K562 (cell line): ENCODE measurements around the gene PPP1R13B. TPM values are rescaled to one million over a fixed set of nuclear protein-coding genes. Genes with fewer than 3 reads are reported as not detected.

Experiments
- ATAC-seq: fragments of 200-7000 bp; cut with Tn5 transposase; 3 replicates; pipeline ENCODE4 v1.9.1; 2020; ENCODE audit warnings: moderate library complexity
- BruUV-seq: library from RNA; stranded (reverse); fragments of 400-500 nt; replicated peaks from 2 replicates; lab custom pipeline; 2021; lab: Mats Ljungman, UMichigan
- CTCF ChIA-PET: fragments of 300-600 bp; formaldehyde crosslinking; extraction: SDS; loops from one replicate; lab custom pipeline; 2021; ENCODE audit warnings: low intra/inter-chr PET ratio; lab: Yijun Ruan, JAX
- POLR2A ChIA-PET: fragments of 300-600, 350-650 bp; sonication (Branson Sonifier 250); formaldehyde crosslinking; extraction: SDS; loops from one replicate; lab custom pipeline; 2021; ENCODE audit warnings: antibody characterized with exemption, inconsistent platforms; lab: Yijun Ruan, JAX
- DNase-seq, 4 experiments: peaks; one replicate each; pipeline versions ENCODE4 v3.0.0 to v3.0.0-alpha.2; 2011 to 2018; ENCODE audit warnings: low spot score in 3 of 4, mixed read lengths in 3 of 4; ENCODE audit errors: extremely low read depth in 1 of 4
- FAIRE-seq: peaks from 2 replicates; lab custom pipeline; 2011; peaks lifted over from hg19 to GRCh38; lab: Jason Lieb, UNC
- H2AFZ ChIP-seq: 2 replicates; pipeline ENCODE4 v1.6.0; 2011; ENCODE audit warnings: low read depth, low read length, control low read depth, inconsistent platforms
- H3K27ac ChIP-seq: fragments of 200-600 bp; 3 replicates; pipeline ENCODE4 v1.8.0; 2011; ENCODE audit warnings: low read depth, mild to moderate bottlenecking, control low read depth, inconsistent platforms, low read length, moderate library complexity, mixed read lengths; ENCODE audit errors: extremely low read depth
- H3K27me3 ChIP-seq, 2 experiments: fragments of 300-600 bp in 1 of 2; 2 replicates in 1 of 2; 3 replicates in 1 of 2; pipeline versions ENCODE4 v1.6.0 to v1.8.0; 2011; ENCODE audit warnings: inconsistent platforms in 2 of 2, low read length in 2 of 2, mild to moderate bottlenecking in 1 of 2, mixed read lengths in 1 of 2, moderate library complexity in 1 of 2; ENCODE audit not compliant: control insufficient read depth in 2 of 2, insufficient read depth in 2 of 2
- H3K36me3 ChIP-seq: fragments of 300-600 bp; 3 replicates; pipeline ENCODE4 v1.8.0; 2011; ENCODE audit warnings: mild to moderate bottlenecking, low read length, inconsistent platforms; ENCODE audit not compliant: control insufficient read depth, insufficient read depth
- H3K4me1 ChIP-seq, 2 experiments: fragments of 200-600 bp in 1 of 2; replicated peaks in 1 of 2; 2 replicates in 1 of 2; 3 replicates in 1 of 2; pipeline versions ENCODE4 v1.5.1 to v1.8.0; 2011; ENCODE audit warnings: inconsistent platforms in 2 of 2, low read length in 2 of 2, mild to moderate bottlenecking in 1 of 2, mixed read lengths in 1 of 2, moderate library complexity in 1 of 2; ENCODE audit not compliant: control insufficient read depth in 2 of 2, insufficient read depth in 2 of 2
- H3K4me2 ChIP-seq: 2 replicates; pipeline ENCODE4 v1.6.1; 2011; ENCODE audit warnings: low read length, control low read depth, inconsistent platforms, mixed read lengths; ENCODE audit not compliant: insufficient read depth
- H3K4me3 ChIP-seq: fragments of 200-600 bp; sonication (generic), shearing (Covaris generic); 2 replicates; pipeline ENCODE4 v1.5.1; 2016; ENCODE audit warnings: control low read depth, inconsistent platforms
- H3K79me2 ChIP-seq: fragments of 200-600 bp; 3 replicates; pipeline ENCODE4 v1.8.0; 2011; ENCODE audit warnings: low read length, inconsistent platforms; ENCODE audit not compliant: control insufficient read depth, insufficient read depth
- H3K9ac ChIP-seq, 2 experiments: 2 replicates each; pipeline versions ENCODE4 v1.6.0 to v1.6.1; 2011; ENCODE audit warnings: low read depth in 2 of 2, low read length in 2 of 2, control low read depth in 1 of 2, inconsistent platforms in 1 of 2, mild to moderate bottlenecking in 1 of 2, mixed read lengths in 1 of 2; ENCODE audit not compliant: insufficient read depth in 1 of 2
- H3K9me1 ChIP-seq: one replicate; pipeline ENCODE4 v1.6.0; 2011; ENCODE audit warnings: inconsistent platforms, mild to moderate bottlenecking, low read length, moderate library complexity; ENCODE audit not compliant: control insufficient read depth, insufficient read depth
- H3K9me3 ChIP-seq: replicated peaks from 2 replicates; pipeline ENCODE4 v1.5.1; 2011; ENCODE audit warnings: low read depth, low read length, inconsistent platforms; ENCODE audit not compliant: control insufficient read depth, insufficient read depth
- H4K20me1 ChIP-seq: replicated peaks from 2 replicates; pipeline ENCODE4 v1.6.1; 2011; ENCODE audit warnings: low read length, inconsistent platforms, mixed read lengths; ENCODE audit not compliant: control insufficient read depth, insufficient read depth
- GATAD2B ChIP-seq: fragments of 450-650 bp; IDR thresholded peaks from 2 replicates; pipeline ENCODE4 v1.6.1; 2017; ENCODE audit warnings: mild to moderate bottlenecking, borderline replicate concordance
- POLR2G ChIP-seq: fragments of 200-400 bp; formaldehyde crosslinking; IDR thresholded peaks from 2 replicates; pipeline ENCODE4 v1.6.1; 2017; ENCODE audit warnings: low read depth, mild to moderate bottlenecking, antibody characterized with exemption, low read length, moderate library complexity
- whole genome bisulfite sequencing: fragments of 100-300 bp; shearing (Covaris generic); methylation state at CpG from one replicate; pipeline ENCODE4 v1.1.6; 2016; ENCODE audit warnings: low coverage, mixed read lengths; ENCODE audit not compliant: insufficient coverage; ENCODE audit errors: missing lambda C conversion rate; 5-methylcytosine and 5-hydroxymethylcytosine counted together
- in situ Hi-C: fragments of 300-500 bp; cut with MboI; formaldehyde crosslinking; loops from 4 replicates; pipeline ENCODE4 v1.15.0; 2018; ENCODE audit warnings: inconsistent platforms, mixed read lengths
- intact Hi-C: fragments of 100-400 bp; cut with micrococcal nuclease; formaldehyde crosslinking; loops from 2 replicates; pipeline ENCODE4 v1.14.2; 2022
- polyA plus RNA-seq, 8 experiments: library from polyadenylated mRNA; depleted of rRNA in 4 of 8; stranded (reverse) in 5 of 8; unstranded in 3 of 8; fragments of >200 nt; fragmentation: Nextera tagmentation in 2 of 8; fragmentation: Illumina TruSeq in 1 of 8; extraction: Ambion mirVana in 2 of 8; extraction: Trizol in 1 of 8; gene quantifications; 2 replicates each; pipeline versions ENCODE4 v1.2.1 to v1.2.3, GENCODE V29; 2011 to 2014; ENCODE audit warnings: inconsistent platforms in 1 of 8, missing spikeins in 1 of 8
- total RNA-seq, 7 experiments: library from RNA; depleted of rRNA in 6 of 7; stranded (reverse); fragments of >200 nt in 6 of 7; fragmentation: Illumina TruSeq in 2 of 7; extraction: Trizol in 2 of 7; gene quantifications; 2 replicates each; pipeline versions ENCODE4 v1.2.1 to v1.2.3, GENCODE V29; 2011 to 2021; ENCODE audit warnings: low replicate concordance in 1 of 7
- TF ChIP-seq, protein P1 (sequence below): fragments of 250-450 bp; sonication (Bioruptor Pico); IDR thresholded peaks from 2 replicates; pipeline ENCODE4 v1.5.0; 2021; ENCODE audit warnings: mild to moderate bottlenecking, moderate library complexity
- TF ChIP-seq, protein P2 (sequence below): fragments of 450-650 bp; IDR thresholded peaks from one replicate; pipeline ENCODE4 v1.6.1; 2018; ENCODE audit warnings: mild to moderate bottlenecking, moderate library complexity; ENCODE audit not compliant: partially characterized antibody

The PPP1R13B gene
- total and polyA plus RNA-seq, 9 of the 15 experiments (the other 6 are each of a cell fraction or from before 2014, with no cell fraction given): 0.03 to 1.7 (median 0.15) TPM

GRCh38 chr14:103693515-103693914 lies 153.9 kb downstream of the PPP1R13B start:
- Histone ChIP-seq H4K20me1 (no peaks in the 10 kb centered on the region; the same call in 1 of the 2 replicates), H3K36me3 (peaks cover 60% of the 10 kb centered on the region; the same call in 2 of the 3 replicates), H3K79me2 (no peaks in the 10 kb centered on the region), H3K9me3 (no peaks in the 10 kb centered on the region), H3K9me1 (no peaks in the 10 kb centered on the region), H3K9ac (no peak overlapping the region), H3K27me3 (no peaks in the 10 kb centered on the region), H2AFZ (no peak overlapping the region), H3K27ac (no peak overlapping the region), H3K4me3 (no peak overlapping the region), H3K4me1 (peaks cover 0 to 15% of the 10 kb centered on the region in 2 experiments; a peak in 2 of 5 replicates), H3K4me2 (no peak overlapping the region)
- intact Hi-C loops (no loop called here), in situ Hi-C loops (no loop called here)
- BruUV-seq: no TSS peak
- CTCF ChIA-PET: no interaction called here
- POLR2A ChIA-PET: interaction anchor here (0.6 kb wide), 1 partner anchor 172 kb away, joined by 3 read pairs; no protein-coding TSS in a partner anchor
- DNase-seq: no peak
- WGBS: 88% methylated on average over 12 of the region's 22 CpGs
- TF ChIP-seq, protein P1, sequence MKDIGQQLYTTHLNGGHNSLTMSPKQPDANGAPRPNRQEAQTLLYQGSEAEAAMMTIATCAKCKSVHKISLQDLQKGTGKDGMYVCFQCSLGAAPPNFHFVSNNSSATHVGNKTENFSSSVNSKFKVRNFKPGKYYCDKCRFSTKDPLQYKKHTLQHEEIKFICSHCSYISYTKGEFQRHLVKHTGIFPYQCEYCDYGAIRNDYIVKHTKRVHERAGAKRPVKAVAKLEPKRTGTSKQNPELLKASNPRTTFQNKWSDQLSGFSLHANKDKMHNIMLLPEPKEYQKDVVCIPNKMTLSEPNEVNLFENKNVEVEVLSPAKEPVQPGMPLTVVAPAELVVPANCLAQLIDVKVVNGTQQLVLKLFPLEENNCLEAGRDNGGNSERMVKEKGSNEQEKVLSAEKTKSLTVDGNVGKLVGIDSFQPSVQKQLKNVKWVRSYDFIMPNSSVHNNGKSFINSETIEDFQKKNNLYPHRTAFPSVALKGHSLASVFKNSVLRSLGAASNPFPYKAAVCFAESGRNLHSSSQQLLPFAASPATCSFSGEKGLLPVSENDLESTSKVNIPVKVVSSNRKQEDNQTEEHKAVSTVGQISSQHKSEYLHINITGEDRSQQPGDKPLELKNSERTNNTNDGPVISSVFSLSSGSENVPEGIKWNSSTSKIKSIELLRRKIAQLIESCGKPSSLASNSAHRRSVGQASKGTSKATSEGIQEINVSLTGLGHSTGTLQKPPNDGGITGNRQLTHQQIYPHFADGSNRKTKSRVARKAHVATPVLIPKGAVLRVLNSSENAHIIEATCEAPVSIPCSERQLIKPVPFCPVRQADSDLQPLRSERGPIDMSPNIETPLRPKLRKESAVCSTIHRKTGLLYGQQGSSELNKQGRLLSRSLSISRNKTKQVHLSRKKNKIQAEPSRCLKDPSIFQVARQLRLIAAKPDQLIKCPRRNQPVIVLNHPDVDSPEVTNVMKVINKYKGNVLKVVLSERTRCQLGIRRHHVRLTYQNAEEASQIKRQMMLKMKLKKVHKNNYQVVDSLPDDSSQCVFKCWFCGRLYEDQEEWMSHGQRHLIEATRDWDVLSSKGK (CRISPR knock-in tag): no peak
- TF ChIP-seq, protein P2, sequence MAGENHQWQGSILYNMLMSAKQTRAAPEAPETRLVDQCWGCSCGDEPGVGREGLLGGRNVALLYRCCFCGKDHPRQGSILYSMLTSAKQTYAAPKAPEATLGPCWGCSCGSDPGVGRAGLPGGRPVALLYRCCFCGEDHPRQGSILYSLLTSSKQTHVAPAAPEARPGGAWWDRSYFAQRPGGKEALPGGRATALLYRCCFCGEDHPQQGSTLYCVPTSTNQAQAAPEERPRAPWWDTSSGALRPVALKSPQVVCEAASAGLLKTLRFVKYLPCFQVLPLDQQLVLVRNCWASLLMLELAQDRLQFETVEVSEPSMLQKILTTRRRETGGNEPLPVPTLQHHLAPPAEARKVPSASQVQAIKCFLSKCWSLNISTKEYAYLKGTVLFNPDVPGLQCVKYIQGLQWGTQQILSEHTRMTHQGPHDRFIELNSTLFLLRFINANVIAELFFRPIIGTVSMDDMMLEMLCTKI: no peak
- 0 out of 2 replicates have a peak, but pooled peaks have one; percentile 21 for TF ChIP-seq POLR2G
- no peak for TF ChIP-seq GATAD2B
- no peak for ATAC-seq
- FAIRE-seq: no peak
